IPS DF 4.7 (cell line): ENCODE measurements around the gene EIF5AL1.
"Not testable (repeated sequence)": the region's sequence is repeated elsewhere in the genome, so short reads cannot be mapped to it uniquely, and the experiment has no call there.

Source experiments
- DNase-seq: peaks from one replicate; pipeline ENCODE4 v3.0.0-alpha.2; 2013; ENCODE audit warnings: low spot score; ENCODE audit errors: extremely low read depth

Gene EIF5AL1

GRCh38 chr10:79487296-79488194, 24.8 kb upstream of the EIF5AL1 start:
- DNase-seq, result peak; percentile 88

GRCh38 chr10:79488336-79488735, 24.0 kb upstream of the EIF5AL1 start:
- no peak for DNase-seq

GRCh38 chr10:79488870-79489269, 23.5 kb upstream of the EIF5AL1 start:
- no peak for DNase-seq

GRCh38 chr10:79490400-79491142, 21.8 kb upstream of the EIF5AL1 start:
- DNase-seq, result no peak

- DNase-seq, result no peak
Measured at GRCh38 chr10:79491143-79491835, 21.0 kb upstream of the EIF5AL1 start.

GRCh38 chr10:79492256-79492655, 20.1 kb upstream of the EIF5AL1 start:
- no peak for DNase-seq

- no peak for DNase-seq
Measured at GRCh38 chr10:79492839-79493238, 19.5 kb upstream of the EIF5AL1 start.

GRCh38 chr10:79493806-79494205, 18.5 kb upstream of the EIF5AL1 start:
- no peak for DNase-seq

- no peak for DNase-seq
Measured at GRCh38 chr10:79494871-79495705, 17.2 kb upstream of the EIF5AL1 start.

- DNase-seq, result no peak
Measured at GRCh38 chr10:79495791-79496190, 16.5 kb upstream of the EIF5AL1 start.

GRCh38 chr10:79496896-79497295, 15.4 kb upstream of the EIF5AL1 start:
- DNase-seq, result no peak

- no peak for DNase-seq
Measured at GRCh38 chr10:79498291-79498829, 14.0 kb upstream of the EIF5AL1 start.

GRCh38 chr10:79502561-79503309, 9.6 kb upstream of the EIF5AL1 start:
- no peak for DNase-seq

- not testable (repeated sequence) for DNase-seq
Measured at GRCh38 chr10:79503787-79504186, 8.5 kb upstream of the EIF5AL1 start.

- not testable (repeated sequence) for DNase-seq
Measured at GRCh38 chr10:79504483-79504882, 7.8 kb upstream of the EIF5AL1 start.

- DNase-seq, result not testable (repeated sequence)
Measured at GRCh38 chr10:79505328-79505727, 7.0 kb upstream of the EIF5AL1 start.

GRCh38 chr10:79505829-79506228, 6.5 kb upstream of the EIF5AL1 start:
- no peak for DNase-seq

GRCh38 chr10:79507440-79508167, 4.7 kb upstream of the EIF5AL1 start:
- DNase-seq, result no peak

- DNase-seq, result not testable (repeated sequence)
Measured at GRCh38 chr10:79508245-79508644, 4.1 kb upstream of the EIF5AL1 start.
